Heart left ventricle (tissue), 13 donors: ENCODE measurements around the gene SETDB2.

Source experiments
- POLR2A ChIP-seq, 2 donors: fragments of 450-650 bp; IDR thresholded peaks; one replicate each; pipeline ENCODE4 v1.6.1; 2017; ENCODE audit warnings: antibody characterized with exemption in 2 of 2, mild to moderate bottlenecking in 2 of 2, moderate library complexity in 2 of 2
- TF ChIP-seq, protein P1 (sequence below), 12 donors: fragments of 200-600 bp; sonication (generic) in 4 of 12; IDR thresholded peaks; one replicate each; pipeline versions ENCODE4 v1.5.0 to v1.8.0; 2018 to 2022; ENCODE audit warnings: antibody characterized with exemption in 12 of 12, mild to moderate bottlenecking in 5 of 12
- donor health status: ischemic (EF 13 %, LVEDD 7.1; RV severe dilation, severe dysfunction).
- donor health status: DM: no; HTN: yes; CAD: no.
- donor health status: DM: no; HTN: no; CAD: no.
- donor health status: ischemic (EF 25% LVEDD 6.9; RV normal size, moderate dysfunction).
- donor health status: ischemic (EF 25% LVEDD 5.7; RV mildly dilated, moderate dysfunction).
- donor health status: ischemic (EF 35%, LVEDD 5.7; RV mildly dilated, moderate dysfunction).
- donor health status: nonischemic (EF 11% LVEDD 7.7; RV severe dilation, severe dysfunction).
- donor health status: DM: yes; HTN: yes; CAD: no.
- donor health status: PGD.
- donor health status: ischemic (EF 29% LVEDD 5.4; RV normal size, mild dysfunction).
- donor health status: nonischemic (EF 23%, LVEDD 6.1; RV moderate dilation, normal function).

DNA sequence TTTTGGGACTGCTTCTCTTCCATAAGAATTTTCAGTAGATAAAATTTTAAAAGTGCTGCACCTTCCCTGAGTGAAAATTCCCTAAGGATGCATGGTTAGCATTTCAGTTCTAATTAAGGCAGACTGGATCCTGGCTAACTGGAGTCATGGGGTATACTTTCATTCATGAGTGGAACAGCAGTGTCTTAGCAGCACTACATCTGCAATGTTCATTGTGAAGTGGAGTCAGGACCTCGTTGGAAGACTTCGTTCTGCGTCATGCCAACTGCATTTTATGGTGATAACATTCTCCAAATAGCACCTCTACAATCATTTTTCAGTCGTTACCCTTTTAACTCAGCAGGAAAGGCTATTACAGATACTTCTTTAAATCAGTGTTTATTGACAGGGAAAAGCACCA lies 77.2 kb downstream of the SETDB2 start:
- TF ChIP-seq, protein P1, sequence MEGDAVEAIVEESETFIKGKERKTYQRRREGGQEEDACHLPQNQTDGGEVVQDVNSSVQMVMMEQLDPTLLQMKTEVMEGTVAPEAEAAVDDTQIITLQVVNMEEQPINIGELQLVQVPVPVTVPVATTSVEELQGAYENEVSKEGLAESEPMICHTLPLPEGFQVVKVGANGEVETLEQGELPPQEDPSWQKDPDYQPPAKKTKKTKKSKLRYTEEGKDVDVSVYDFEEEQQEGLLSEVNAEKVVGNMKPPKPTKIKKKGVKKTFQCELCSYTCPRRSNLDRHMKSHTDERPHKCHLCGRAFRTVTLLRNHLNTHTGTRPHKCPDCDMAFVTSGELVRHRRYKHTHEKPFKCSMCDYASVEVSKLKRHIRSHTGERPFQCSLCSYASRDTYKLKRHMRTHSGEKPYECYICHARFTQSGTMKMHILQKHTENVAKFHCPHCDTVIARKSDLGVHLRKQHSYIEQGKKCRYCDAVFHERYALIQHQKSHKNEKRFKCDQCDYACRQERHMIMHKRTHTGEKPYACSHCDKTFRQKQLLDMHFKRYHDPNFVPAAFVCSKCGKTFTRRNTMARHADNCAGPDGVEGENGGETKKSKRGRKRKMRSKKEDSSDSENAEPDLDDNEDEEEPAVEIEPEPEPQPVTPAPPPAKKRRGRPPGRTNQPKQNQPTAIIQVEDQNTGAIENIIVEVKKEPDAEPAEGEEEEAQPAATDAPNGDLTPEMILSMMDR (IDR thresholded peaks at IDR 0.05) = no peak
- no peak for TF ChIP-seq POLR2A (IDR thresholded peaks at IDR 0.05)
